Neural progenitor cell (in vitro differentiated cells): ENCODE measurements around the gene IBSP. TPM values are rescaled to one million over a fixed set of nuclear protein-coding genes. Genes with fewer than 3 reads are reported as not detected.

Experiments
- DNase-seq: peaks from one replicate; pipeline ENCODE4 v3.0.0-alpha.2; 2016; ENCODE audit warnings: low spot score
- H2AFZ ChIP-seq: fragments of 200-600 bp; sonication (generic); replicated peaks from 2 replicates; pipeline ENCODE4 v1.6.1; 2016; ENCODE audit warnings: antibody characterized with exemption
- H3F3A ChIP-seq: fragments of 200-600 bp; sonication (generic); 2 replicates; pipeline ENCODE4 v1.6.1; 2016; ENCODE audit warnings: antibody characterized with exemption, low read depth
- H3K27ac ChIP-seq: fragments of 200-600 bp; sonication (generic); 2 replicates; pipeline ENCODE4 v1.5.1; 2016; ENCODE audit warnings: mild to moderate bottlenecking
- H3K27me3 ChIP-seq: fragments of 200-600 bp; sonication (generic); 2 replicates; pipeline ENCODE4 v1.6.1; 2016; ENCODE audit warnings: mild to moderate bottlenecking, moderate library complexity
- H3K36me3 ChIP-seq: fragments of 200-600 bp; sonication (generic); 2 replicates; pipeline ENCODE4 v1.5.1; 2016
- H3K4me1 ChIP-seq: fragments of 200-600 bp; sonication (generic); 2 replicates; pipeline ENCODE4 v1.6.1; 2016; ENCODE audit warnings: mixed run types
- H3K4me2 ChIP-seq: fragments of 200-600 bp; sonication (generic); 2 replicates; pipeline ENCODE4 v1.6.1; 2016
- H3K4me3 ChIP-seq: fragments of 200-600 bp; sonication (generic); 2 replicates; pipeline ENCODE4 v1.5.1; 2016
- H3K79me2 ChIP-seq: fragments of 200-600 bp; sonication (generic); 2 replicates; pipeline ENCODE4 v1.6.1; 2016; ENCODE audit warnings: low read depth
- H3K9ac ChIP-seq: fragments of 200-600 bp; sonication (generic); 2 replicates; pipeline ENCODE4 v1.6.1; 2016
- H3K9me3 ChIP-seq: fragments of 200-600 bp; sonication (generic); 2 replicates; pipeline ENCODE4 v1.5.1; 2016; ENCODE audit warnings: low read depth
- H4K20me1 ChIP-seq: fragments of 200-600 bp; sonication (generic); 2 replicates; pipeline ENCODE4 v1.6.1; 2016; ENCODE audit warnings: low read depth
- H3K27ac Mint-ChIP-seq: 3 replicates; pipeline ENCODE4 v1.8.0; 2021; ENCODE audit warnings: mixed read lengths
- H3K27me3 Mint-ChIP-seq: 2 replicates; pipeline ENCODE4 v1.8.0; 2022; ENCODE audit warnings: low read depth, mild to moderate bottlenecking, inconsistent platforms, moderate library complexity, mixed read lengths; ENCODE audit not compliant: insufficient read depth
- H3K36me3 Mint-ChIP-seq: 3 replicates; pipeline ENCODE4 v1.8.0; 2021; ENCODE audit warnings: mixed read lengths
- H3K4me1 Mint-ChIP-seq: 3 replicates; pipeline ENCODE4 v1.8.0; 2021; ENCODE audit warnings: mixed read lengths
- H3K4me3 Mint-ChIP-seq: 3 replicates; pipeline ENCODE4 v1.8.0; 2021; ENCODE audit warnings: mild to moderate bottlenecking, moderate library complexity, mixed read lengths
- H3K9me3 Mint-ChIP-seq: 3 replicates; pipeline ENCODE4 v1.8.0; 2020; ENCODE audit warnings: mixed read lengths
- EZH2 ChIP-seq: fragments of 200-600 bp; sonication (generic); IDR thresholded peaks from 2 replicates; pipeline ENCODE4 v1.6.1; 2017; ENCODE audit warnings: antibody characterized with exemption, mild to moderate bottlenecking, moderate library complexity
- EZH2phosphoT487 ChIP-seq: fragments of 200-600 bp; sonication (generic); IDR thresholded peaks from 2 replicates; pipeline ENCODE4 v1.6.1; 2017; ENCODE audit warnings: antibody characterized with exemption
- total RNA-seq: library from RNA; depleted of rRNA; stranded (reverse); fragments of >200 nt; gene quantifications from 2 replicates; pipeline ENCODE4 v1.2.3, GENCODE V29; 2015; ENCODE audit warnings: low replicate concordance
- TF ChIP-seq, protein P1 (sequence below): fragments of 200-600 bp; sonication (generic); IDR thresholded peaks from 2 replicates; pipeline ENCODE4 v1.5.1; 2017; ENCODE audit warnings: antibody characterized with exemption, mild to moderate bottlenecking

IBSP gene
- total RNA-seq, 1 donor from 2014 or later = not detected

DNA sequence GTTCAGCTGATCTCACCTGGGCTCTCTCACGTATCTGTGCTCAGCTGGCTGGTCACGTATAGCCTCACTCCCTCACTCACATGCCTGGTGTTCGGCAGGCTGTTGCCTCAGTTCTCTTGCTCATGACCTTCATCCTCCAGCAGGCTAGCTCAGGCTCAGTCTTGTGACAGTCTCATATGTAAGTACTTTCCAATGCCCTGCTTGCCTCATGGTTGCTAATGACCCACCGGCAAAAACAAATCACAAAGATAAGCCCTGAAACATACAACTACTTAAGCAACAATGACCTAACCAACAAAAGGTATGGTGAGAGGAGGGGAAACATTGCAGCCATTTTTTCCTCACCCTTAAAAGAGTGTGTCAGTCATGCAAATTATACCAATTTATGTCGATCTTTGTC is 58.4 kb downstream of the IBSP start:
- no peaks in the 10 kb centered on the region for H3K9me3 ChIP-seq
- Mint-ChIP-seq H3K27me3 (peaks cover 4% of the 10 kb centered on the region), H3K9me3 (peaks cover 2% of the 10 kb centered on the region), H3K36me3 (no peaks in the 10 kb centered on the region), H3K4me1 (peaks cover 6% of the 10 kb centered on the region), H3K4me3 (no peak overlapping the region), H3K27ac (no peak overlapping the region)
- no peaks in the 10 kb centered on the region for H3K79me2 ChIP-seq
- no peaks in the 10 kb centered on the region for H3F3A ChIP-seq
- no peak overlapping the region for H2AFZ ChIP-seq
- TF ChIP-seq EZH2 (no peak), EZH2phosphoT487 (no peak)
- TF ChIP-seq, protein P1, sequence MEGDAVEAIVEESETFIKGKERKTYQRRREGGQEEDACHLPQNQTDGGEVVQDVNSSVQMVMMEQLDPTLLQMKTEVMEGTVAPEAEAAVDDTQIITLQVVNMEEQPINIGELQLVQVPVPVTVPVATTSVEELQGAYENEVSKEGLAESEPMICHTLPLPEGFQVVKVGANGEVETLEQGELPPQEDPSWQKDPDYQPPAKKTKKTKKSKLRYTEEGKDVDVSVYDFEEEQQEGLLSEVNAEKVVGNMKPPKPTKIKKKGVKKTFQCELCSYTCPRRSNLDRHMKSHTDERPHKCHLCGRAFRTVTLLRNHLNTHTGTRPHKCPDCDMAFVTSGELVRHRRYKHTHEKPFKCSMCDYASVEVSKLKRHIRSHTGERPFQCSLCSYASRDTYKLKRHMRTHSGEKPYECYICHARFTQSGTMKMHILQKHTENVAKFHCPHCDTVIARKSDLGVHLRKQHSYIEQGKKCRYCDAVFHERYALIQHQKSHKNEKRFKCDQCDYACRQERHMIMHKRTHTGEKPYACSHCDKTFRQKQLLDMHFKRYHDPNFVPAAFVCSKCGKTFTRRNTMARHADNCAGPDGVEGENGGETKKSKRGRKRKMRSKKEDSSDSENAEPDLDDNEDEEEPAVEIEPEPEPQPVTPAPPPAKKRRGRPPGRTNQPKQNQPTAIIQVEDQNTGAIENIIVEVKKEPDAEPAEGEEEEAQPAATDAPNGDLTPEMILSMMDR = no peak
- H3K36me3 ChIP-seq = no peaks in the 10 kb centered on the region
- H3K9ac ChIP-seq = no peak overlapping the region
- H3K27ac ChIP-seq = no peak overlapping the region
- no peak overlapping the region for H3K4me2 ChIP-seq
- H3K27me3 ChIP-seq = no peaks in the 10 kb centered on the region
- DNase-seq = no peak
- no peak overlapping the region for H3K4me3 ChIP-seq
- H3K4me1 ChIP-seq = no peaks in the 10 kb centered on the region
- no peaks in the 10 kb centered on the region for H4K20me1 ChIP-seq

Other genes starting within 250 kb of the IBSP start
- gene DSPP, start 191.0 kb upstream of the IBSP start, total RNA-seq = 0.21 TPM in 1 of 2 replicates, not detected in the other
- gene DMP1, start 149.3 kb upstream of the IBSP start, total RNA-seq = not detected in 2 replicates
- gene MEPE, start 33.4 kb downstream of the IBSP start, total RNA-seq = not detected in 2 replicates
- 0.54 and 1.1 TPM in 2 replicates for gene SPP1, start 176.2 kb downstream of the IBSP start, total RNA-seq
- gene PKD2, start 208.1 kb downstream of the IBSP start, total RNA-seq = 36.0 and 40.4 TPM in 2 replicates